SK-N-SH treated with all-trans-retinoic acid at 6 μM for 48 hours (cell line): Measurements from ENCODE around the gene TMEM82.

Experiments
- ATAC-seq: fragments of 200-7000 bp; cut with Tn5 transposase; 3 replicates; pipeline ENCODE4 v1.9.1; 2020; ENCODE audit warnings: mild to moderate bottlenecking, moderate library complexity
- ARNTL ChIP-seq: fragments of 450-650 bp; formaldehyde crosslinking; IDR thresholded peaks from 2 replicates; pipeline ENCODE4 v1.5.0; 2020; ENCODE audit warnings: low read depth, mild to moderate bottlenecking, moderate library complexity, borderline replicate concordance
- BACH2 ChIP-seq: fragments of 250-450 bp; sonication (Bioruptor Pico); IDR thresholded peaks from 2 replicates; pipeline ENCODE4 v1.9.0; 2021; ENCODE audit warnings: mild to moderate bottlenecking, borderline replicate concordance
- CSDC2 ChIP-seq: fragments of 250-450 bp; sonication (Bioruptor Pico); IDR thresholded peaks from 2 replicates; pipeline ENCODE4 v1.5.0; 2020; ENCODE audit warnings: mild to moderate bottlenecking, moderate library complexity
- ESRRG ChIP-seq: fragments of 250-450 bp; sonication (Bioruptor Pico); IDR thresholded peaks from 2 replicates; pipeline ENCODE4 v1.6.1; 2021; ENCODE audit warnings: mild to moderate bottlenecking
- GLIS3 ChIP-seq: fragments of 250-450 bp; sonication (Bioruptor Pico); IDR thresholded peaks from 2 replicates; pipeline ENCODE4 v1.5.0; 2020; ENCODE audit warnings: mild to moderate bottlenecking, moderate library complexity
- ISL1 ChIP-seq: fragments of 250-450 bp; sonication (Bioruptor Pico); IDR thresholded peaks from 2 replicates; pipeline ENCODE4 v2.1.2; 2022; ENCODE audit warnings: mild to moderate bottlenecking, moderate library complexity
- OSR1 ChIP-seq: fragments of 250-450 bp; sonication (Bioruptor Pico); IDR thresholded peaks from 2 replicates; pipeline ENCODE4 v1.8.0; 2022; ENCODE audit warnings: moderate library complexity, mild to moderate bottlenecking, inconsistent platforms
- POU6F1 ChIP-seq: fragments of 250-450 bp; sonication (Bioruptor Pico); IDR thresholded peaks from 2 replicates; pipeline ENCODE4 v1.8.0; 2021; ENCODE audit warnings: low read depth, mild to moderate bottlenecking, moderate library complexity, borderline replicate concordance
- PPARA ChIP-seq: fragments of 250-450 bp; sonication (Bioruptor Pico); IDR thresholded peaks from 2 replicates; pipeline ENCODE4 v1.5.0; 2020; ENCODE audit warnings: mild to moderate bottlenecking, borderline replicate concordance
- RARB ChIP-seq: fragments of 250-450 bp; sonication (Bioruptor Pico); IDR thresholded peaks from 2 replicates; pipeline ENCODE4 v1.8.0; 2021; ENCODE audit warnings: mild to moderate bottlenecking, moderate library complexity
- SNAI2 ChIP-seq: fragments of 250-450 bp; sonication (Bioruptor Pico); IDR thresholded peaks from 2 replicates; pipeline ENCODE4 v1.5.0; 2020; ENCODE audit warnings: mild to moderate bottlenecking, moderate library complexity
- TCF4 ChIP-seq: fragments of 250-450 bp; sonication (Bioruptor Pico); IDR thresholded peaks from 2 replicates; pipeline ENCODE4 v1.8.0; 2021; ENCODE audit warnings: mild to moderate bottlenecking, moderate library complexity, borderline replicate concordance
- TOX ChIP-seq: fragments of 250-450 bp; sonication (Bioruptor Pico); IDR thresholded peaks from 2 replicates; pipeline ENCODE4 v1.8.0; 2021; ENCODE audit warnings: mild to moderate bottlenecking, moderate library complexity, borderline replicate concordance
- TSHZ2 ChIP-seq: fragments of 250-450 bp; sonication (Bioruptor Pico); IDR thresholded peaks from 2 replicates; pipeline ENCODE4 v1.5.0; 2020; ENCODE audit warnings: mild to moderate bottlenecking, moderate library complexity
- ZC3H10 ChIP-seq: fragments of 250-450 bp; sonication (Bioruptor Pico); IDR thresholded peaks from 2 replicates; pipeline ENCODE4 v1.5.1; 2021; ENCODE audit warnings: mild to moderate bottlenecking, moderate library complexity
- ZFP3 ChIP-seq: fragments of 250-450 bp; sonication (Bioruptor Pico); IDR thresholded peaks from 2 replicates; pipeline ENCODE4 v1.5.0; 2020; ENCODE audit warnings: mild to moderate bottlenecking, moderate library complexity
- ZFP30 ChIP-seq: fragments of 450-650 bp; formaldehyde crosslinking; IDR thresholded peaks from 2 replicates; pipeline ENCODE4 v1.5.0; 2022; ENCODE audit warnings: mild to moderate bottlenecking, moderate library complexity
- ZNF565 ChIP-seq: fragments of 450-650 bp; formaldehyde crosslinking; conservative IDR thresholded peaks from 2 replicates; pipeline ENCODE4 v1.5.0; 2020; ENCODE audit warnings: low read depth, mild to moderate bottlenecking, moderate library complexity
- ZNF70 ChIP-seq: fragments of 450-650 bp; formaldehyde crosslinking; IDR thresholded peaks from 2 replicates; pipeline ENCODE4 v1.5.0; 2020; ENCODE audit warnings: mild to moderate bottlenecking, moderate library complexity
- ZNF8 ChIP-seq: fragments of 450-650 bp; formaldehyde crosslinking; IDR thresholded peaks from 2 replicates; pipeline ENCODE4 v1.5.0; 2020; ENCODE audit warnings: mild to moderate bottlenecking, moderate library complexity
- TF ChIP-seq, protein P1 (sequence below): fragments of 250-450 bp; sonication (Bioruptor Pico); IDR thresholded peaks from 2 replicates; pipeline ENCODE4 v1.5.1; 2020; ENCODE audit warnings: low read depth, mild to moderate bottlenecking, moderate library complexity
- TF ChIP-seq, protein P2 (sequence below): fragments of 250-450 bp; sonication (Bioruptor Pico); IDR thresholded peaks from 2 replicates; pipeline ENCODE4 v1.8.0; 2020; ENCODE audit warnings: mild to moderate bottlenecking, moderate library complexity, borderline replicate concordance
- TF ChIP-seq, protein P3 (sequence below): fragments of 250-450 bp; sonication (Bioruptor Pico); IDR thresholded peaks from 2 replicates; pipeline ENCODE4 v1.5.1; 2021; ENCODE audit warnings: mild to moderate bottlenecking, moderate library complexity

The TMEM82 gene

GRCh38 chr1:15720861-15721260 is 21.4 kb upstream of the TMEM82 start:
- TF ChIP-seq, protein P1, sequence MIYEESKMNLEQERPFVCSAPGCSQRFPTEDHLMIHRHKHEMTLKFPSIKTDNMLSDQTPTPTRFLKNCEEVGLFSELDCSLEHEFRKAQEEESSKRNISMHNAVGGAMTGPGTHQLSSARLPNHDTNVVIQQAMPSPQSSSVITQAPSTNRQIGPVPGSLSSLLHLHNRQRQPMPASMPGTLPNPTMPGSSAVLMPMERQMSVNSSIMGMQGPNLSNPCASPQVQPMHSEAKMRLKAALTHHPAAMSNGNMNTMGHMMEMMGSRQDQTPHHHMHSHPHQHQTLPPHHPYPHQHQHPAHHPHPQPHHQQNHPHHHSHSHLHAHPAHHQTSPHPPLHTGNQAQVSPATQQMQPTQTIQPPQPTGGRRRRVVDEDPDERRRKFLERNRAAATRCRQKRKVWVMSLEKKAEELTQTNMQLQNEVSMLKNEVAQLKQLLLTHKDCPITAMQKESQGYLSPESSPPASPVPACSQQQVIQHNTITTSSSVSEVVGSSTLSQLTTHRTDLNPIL (CRISPR knock-in tag), result no peak
- TF ChIP-seq ZC3H10 (CRISPR knock-in tag), result no peak
- TF ChIP-seq GLIS3 (CRISPR knock-in tag), result no peak
- TF ChIP-seq ZFP30 (CRISPR knock-in tag), result no peak
- no peak for TF ChIP-seq ZFP3
- no peak for TF ChIP-seq ZNF70
- no peak for TF ChIP-seq ARNTL
- no peak for TF ChIP-seq ZNF8
- no peak for TF ChIP-seq ISL1
- TF ChIP-seq BACH2 (CRISPR knock-in tag), result no peak
- TF ChIP-seq TOX, result no peak
- TF ChIP-seq RARB, result no peak
- TF ChIP-seq, protein P2, sequence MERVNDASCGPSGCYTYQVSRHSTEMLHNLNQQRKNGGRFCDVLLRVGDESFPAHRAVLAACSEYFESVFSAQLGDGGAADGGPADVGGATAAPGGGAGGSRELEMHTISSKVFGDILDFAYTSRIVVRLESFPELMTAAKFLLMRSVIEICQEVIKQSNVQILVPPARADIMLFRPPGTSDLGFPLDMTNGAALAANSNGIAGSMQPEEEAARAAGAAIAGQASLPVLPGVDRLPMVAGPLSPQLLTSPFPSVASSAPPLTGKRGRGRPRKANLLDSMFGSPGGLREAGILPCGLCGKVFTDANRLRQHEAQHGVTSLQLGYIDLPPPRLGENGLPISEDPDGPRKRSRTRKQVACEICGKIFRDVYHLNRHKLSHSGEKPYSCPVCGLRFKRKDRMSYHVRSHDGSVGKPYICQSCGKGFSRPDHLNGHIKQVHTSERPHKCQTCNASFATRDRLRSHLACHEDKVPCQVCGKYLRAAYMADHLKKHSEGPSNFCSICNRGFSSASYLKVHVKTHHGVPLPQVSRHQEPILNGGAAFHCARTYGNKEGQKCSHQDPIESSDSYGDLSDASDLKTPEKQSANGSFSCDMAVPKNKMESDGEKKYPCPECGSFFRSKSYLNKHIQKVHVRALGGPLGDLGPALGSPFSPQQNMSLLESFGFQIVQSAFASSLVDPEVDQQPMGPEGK (CRISPR knock-in tag), result no peak
- no peak for TF ChIP-seq ZNF565
- TF ChIP-seq PPARA, result no peak
- TF ChIP-seq, protein P3, sequence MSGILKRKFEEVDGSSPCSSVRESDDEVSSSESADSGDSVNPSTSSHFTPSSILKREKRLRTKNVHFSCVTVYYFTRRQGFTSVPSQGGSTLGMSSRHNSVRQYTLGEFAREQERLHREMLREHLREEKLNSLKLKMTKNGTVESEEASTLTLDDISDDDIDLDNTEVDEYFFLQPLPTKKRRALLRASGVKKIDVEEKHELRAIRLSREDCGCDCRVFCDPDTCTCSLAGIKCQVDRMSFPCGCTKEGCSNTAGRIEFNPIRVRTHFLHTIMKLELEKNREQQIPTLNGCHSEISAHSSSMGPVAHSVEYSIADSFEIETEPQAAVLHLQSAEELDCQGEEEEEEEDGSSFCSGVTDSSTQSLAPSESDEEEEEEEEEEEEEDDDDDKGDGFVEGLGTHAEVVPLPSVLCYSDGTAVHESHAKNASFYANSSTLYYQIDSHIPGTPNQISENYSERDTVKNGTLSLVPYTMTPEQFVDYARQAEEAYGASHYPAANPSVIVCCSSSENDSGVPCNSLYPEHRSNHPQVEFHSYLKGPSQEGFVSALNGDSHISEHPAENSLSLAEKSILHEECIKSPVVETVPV, result no peak
- no peak for TF ChIP-seq TCF4 (CRISPR knock-in tag)
- no peak for ATAC-seq

DNA sequence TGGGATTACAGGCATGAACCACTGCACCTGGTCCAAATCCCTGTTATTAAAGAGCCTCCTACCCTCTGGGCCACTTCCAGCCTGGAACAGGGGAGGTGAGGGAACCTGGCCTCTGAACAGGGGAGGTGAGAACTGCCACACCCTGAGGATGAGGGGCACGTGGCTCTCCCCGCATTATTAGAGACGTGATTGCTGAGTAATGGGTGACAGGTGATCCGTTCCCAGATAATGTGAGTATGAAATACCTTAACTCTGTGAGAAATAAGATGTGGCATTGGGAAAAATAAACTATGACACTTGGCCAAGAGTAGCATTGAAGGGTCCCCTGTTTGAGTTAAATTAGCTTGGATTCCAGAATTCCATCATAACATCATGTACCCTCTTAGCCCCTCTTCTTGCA is 19.9 kb upstream of the TMEM82 start:
- no peak for ATAC-seq
- no peak for TF ChIP-seq ZFP30 (CRISPR knock-in tag)
- TF ChIP-seq ZFP3, result no peak
- no peak for TF ChIP-seq RARB
- TF ChIP-seq, protein P1 (CRISPR knock-in tag), result no peak
- TF ChIP-seq ZNF70, result no peak
- TF ChIP-seq ARNTL, result no peak
- no peak for TF ChIP-seq PPARA
- TF ChIP-seq, protein P3, result no peak
- no peak for TF ChIP-seq TOX
- TF ChIP-seq OSR1 (CRISPR knock-in tag), result no peak
- TF ChIP-seq, protein P2 (CRISPR knock-in tag), result no peak
- no peak for TF ChIP-seq TCF4 (CRISPR knock-in tag)
- no peak for TF ChIP-seq ESRRG (CRISPR knock-in tag)
- no peak for TF ChIP-seq CSDC2 (CRISPR knock-in tag)
- TF ChIP-seq TSHZ2, result no peak
- TF ChIP-seq ZC3H10 (CRISPR knock-in tag), result no peak
- no peak for TF ChIP-seq GLIS3 (CRISPR knock-in tag)
- no peak for TF ChIP-seq POU6F1
- no peak for TF ChIP-seq ISL1
- no peak for TF ChIP-seq SNAI2 (CRISPR knock-in tag)
